OCI-LY1 (cell line): ENCODE results near the gene RAB24.

ENCODE experiments used
- H2AFZ ChIP-seq: fragments of 200-600 bp; sonication (generic), shearing (Covaris generic); 2 replicates; pipeline ENCODE4 v1.6.0; 2014; ENCODE audit warnings: antibody characterized with exemption, mild to moderate bottlenecking, low read length
- H3F3A ChIP-seq: fragments of 200-600 bp; sonication (generic), shearing (Covaris generic); 2 replicates; pipeline ENCODE4 v1.6.0; 2014; ENCODE audit warnings: mild to moderate bottlenecking, antibody characterized with exemption, low read length, moderate library complexity; ENCODE audit not compliant: insufficient read depth
- H3K27ac ChIP-seq: fragments of 200-600 bp; sonication (generic); 2 replicates; pipeline ENCODE4 v1.5.1; 2014; ENCODE audit warnings: low read length, mixed run types, mild to moderate bottlenecking, low read depth; ENCODE audit not compliant: poor library complexity, severe bottlenecking
- H3K27me3 ChIP-seq: fragments of 200-600 bp; sonication (generic); 2 replicates; pipeline ENCODE4 v1.6.0; 2014; ENCODE audit warnings: antibody characterized with exemption, mild to moderate bottlenecking, low read length, moderate library complexity; ENCODE audit not compliant: insufficient read depth
- H3K36me3 ChIP-seq: fragments of 200-600 bp; sonication (generic); 2 replicates; pipeline ENCODE4 v1.6.1; 2014; ENCODE audit warnings: mild to moderate bottlenecking, antibody characterized with exemption, low read length, moderate library complexity, mixed read lengths; ENCODE audit not compliant: insufficient read depth
- H3K4me1 ChIP-seq: fragments of 200-600 bp; sonication (generic); 2 replicates; pipeline ENCODE4 v1.5.1; 2014; ENCODE audit warnings: mild to moderate bottlenecking, low read length, moderate library complexity; ENCODE audit not compliant: insufficient read depth, severe bottlenecking
- H3K4me2 ChIP-seq: fragments of 200-600 bp; sonication (generic), shearing (Covaris generic); 2 replicates; pipeline ENCODE4 v1.6.1; 2014; ENCODE audit warnings: low read length
- H3K4me3 ChIP-seq: fragments of 200-600 bp; sonication (generic); 2 replicates; pipeline ENCODE4 v1.5.1; 2014; ENCODE audit warnings: low read length, low read depth, mild to moderate bottlenecking, mixed read lengths; ENCODE audit not compliant: poor library complexity, severe bottlenecking
- H3K79me2 ChIP-seq: fragments of 200-600 bp; shearing (Covaris generic); 2 replicates; pipeline ENCODE4 v1.6.1; 2016; ENCODE audit warnings: mixed run types, low read length, mixed read lengths; ENCODE audit not compliant: insufficient read depth
- H3K9ac ChIP-seq: fragments of 200-600 bp; sonication (generic), shearing (Covaris generic); 2 replicates; pipeline ENCODE4 v1.6.1; 2014; ENCODE audit warnings: mild to moderate bottlenecking, low read length, mixed read lengths
- H3K9me2 ChIP-seq: fragments of 200-600 bp; sonication (generic), shearing (Covaris generic); 2 replicates; pipeline ENCODE4 v1.6.1; 2014; ENCODE audit warnings: low read depth, mild to moderate bottlenecking, low read length, mixed read lengths
- H3K9me3 ChIP-seq: fragments of 200-600 bp; shearing (Covaris generic); 2 replicates; pipeline ENCODE4 v1.6.1; 2014; ENCODE audit warnings: low read length, mixed read lengths
- H4K20me1 ChIP-seq: fragments of 200-600 bp; sonication (generic), shearing (Covaris generic); 2 replicates; pipeline ENCODE4 v1.6.0; 2016; ENCODE audit warnings: mild to moderate bottlenecking, low read length; ENCODE audit not compliant: insufficient read depth
- EZH2 ChIP-seq: fragments of 200-600 bp; sonication (generic), shearing (Covaris generic); IDR thresholded peaks from 2 replicates; pipeline ENCODE4 v1.8.0; 2017; ENCODE audit warnings: borderline replicate concordance, mixed run types, mild to moderate bottlenecking, antibody characterized with exemption, low read length, moderate library complexity, mixed read lengths
- TF ChIP-seq, protein P1 (sequence below): fragments of 200-600 bp; sonication (generic), shearing (Covaris generic); IDR thresholded peaks from 2 replicates; pipeline ENCODE4 v1.5.1; 2017; ENCODE audit warnings: mild to moderate bottlenecking, antibody characterized with exemption, low read length, moderate library complexity, mixed read lengths

The RAB24 gene

GRCh38 chr5:177303121-177303924, at the start of gene RAB24, which contains the start of gene PRELID1:
TSS of gene RAB24 (minus strand) at chr5:177303719. CDS start at chr5:177303288, 431 bp downstream.
TSS of gene PRELID1 (plus strand) at chr5:177303799. CDS start at chr5:177303986, 187 bp downstream.
- Histone ChIP-seq H2AFZ (no peak within 1 kb of the TSS), H4K20me1 (no peaks in the 10 kb centered on the region), H3K4me1 (peaks cover 49% of the 10 kb centered on the region), H3K4me2 (peak within 1 kb of the TSS; percentile 80), H3K27me3 (no peaks in the 10 kb centered on the region), H3K36me3 (peaks cover 53% of the 10 kb centered on the region), H3K9me2 (no peaks in the 10 kb centered on the region), H3K9me3 (no peaks in the 10 kb centered on the region), H3K4me3 (peak within 1 kb of the TSS; percentile 99), H3K27ac (peak within 1 kb of the TSS; percentile 69), H3F3A (no peaks in the 10 kb centered on the region; the same call in 1 of the 2 replicates), H3K79me2 (peaks cover 13% of the 10 kb centered on the region), H3K9ac (peak within 1 kb of the TSS; percentile 95)
- no peak for TF ChIP-seq EZH2
- TF ChIP-seq, protein P1, sequence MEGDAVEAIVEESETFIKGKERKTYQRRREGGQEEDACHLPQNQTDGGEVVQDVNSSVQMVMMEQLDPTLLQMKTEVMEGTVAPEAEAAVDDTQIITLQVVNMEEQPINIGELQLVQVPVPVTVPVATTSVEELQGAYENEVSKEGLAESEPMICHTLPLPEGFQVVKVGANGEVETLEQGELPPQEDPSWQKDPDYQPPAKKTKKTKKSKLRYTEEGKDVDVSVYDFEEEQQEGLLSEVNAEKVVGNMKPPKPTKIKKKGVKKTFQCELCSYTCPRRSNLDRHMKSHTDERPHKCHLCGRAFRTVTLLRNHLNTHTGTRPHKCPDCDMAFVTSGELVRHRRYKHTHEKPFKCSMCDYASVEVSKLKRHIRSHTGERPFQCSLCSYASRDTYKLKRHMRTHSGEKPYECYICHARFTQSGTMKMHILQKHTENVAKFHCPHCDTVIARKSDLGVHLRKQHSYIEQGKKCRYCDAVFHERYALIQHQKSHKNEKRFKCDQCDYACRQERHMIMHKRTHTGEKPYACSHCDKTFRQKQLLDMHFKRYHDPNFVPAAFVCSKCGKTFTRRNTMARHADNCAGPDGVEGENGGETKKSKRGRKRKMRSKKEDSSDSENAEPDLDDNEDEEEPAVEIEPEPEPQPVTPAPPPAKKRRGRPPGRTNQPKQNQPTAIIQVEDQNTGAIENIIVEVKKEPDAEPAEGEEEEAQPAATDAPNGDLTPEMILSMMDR: peak; percentile 42; the same call in 1 of the 2 replicates

DNA sequence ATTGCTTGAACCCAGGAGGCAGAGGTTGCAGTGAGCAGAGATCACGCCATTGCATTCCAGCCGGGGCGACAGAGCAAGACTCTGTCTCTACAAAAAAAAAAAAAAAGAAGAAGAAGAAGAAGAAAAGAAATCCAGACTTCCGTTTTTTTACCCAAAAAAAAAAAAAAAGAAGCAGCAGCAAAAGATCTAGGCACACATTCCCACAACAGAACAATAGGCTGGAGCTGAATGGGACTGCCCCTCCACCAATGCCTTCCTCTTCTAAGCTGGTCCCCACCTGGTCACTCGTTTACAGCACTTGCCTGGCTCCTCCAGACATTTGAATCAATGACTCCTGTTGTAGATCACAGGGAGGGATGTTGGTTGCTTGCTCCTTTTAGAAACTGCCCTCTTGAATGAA, 49.6 kb upstream of the RAB24 start:
- no peak overlapping the region for H3K4me3 ChIP-seq
- no peak overlapping the region for H2AFZ ChIP-seq
- peaks cover 55% of the 10 kb centered on the region for H3K4me1 ChIP-seq
- no peaks in the 10 kb centered on the region for H3K27me3 ChIP-seq
- peaks cover 13% of the 10 kb centered on the region; the same call in 1 of the 2 replicates for H3K36me3 ChIP-seq
- H3K79me2 ChIP-seq: peaks cover 30% of the 10 kb centered on the region
- H3K27ac ChIP-seq: no peak overlapping the region
- no peak overlapping the region for H3K4me2 ChIP-seq
- TF ChIP-seq EZH2: no peak
- TF ChIP-seq, protein P1: no peak
- H3K9me2 ChIP-seq: no peaks in the 10 kb centered on the region
- no peaks in the 10 kb centered on the region for H3K9me3 ChIP-seq
- H3K9ac ChIP-seq: no peak overlapping the region
- no peaks in the 10 kb centered on the region for H3F3A ChIP-seq
- no peaks in the 10 kb centered on the region for H4K20me1 ChIP-seq

DNA sequence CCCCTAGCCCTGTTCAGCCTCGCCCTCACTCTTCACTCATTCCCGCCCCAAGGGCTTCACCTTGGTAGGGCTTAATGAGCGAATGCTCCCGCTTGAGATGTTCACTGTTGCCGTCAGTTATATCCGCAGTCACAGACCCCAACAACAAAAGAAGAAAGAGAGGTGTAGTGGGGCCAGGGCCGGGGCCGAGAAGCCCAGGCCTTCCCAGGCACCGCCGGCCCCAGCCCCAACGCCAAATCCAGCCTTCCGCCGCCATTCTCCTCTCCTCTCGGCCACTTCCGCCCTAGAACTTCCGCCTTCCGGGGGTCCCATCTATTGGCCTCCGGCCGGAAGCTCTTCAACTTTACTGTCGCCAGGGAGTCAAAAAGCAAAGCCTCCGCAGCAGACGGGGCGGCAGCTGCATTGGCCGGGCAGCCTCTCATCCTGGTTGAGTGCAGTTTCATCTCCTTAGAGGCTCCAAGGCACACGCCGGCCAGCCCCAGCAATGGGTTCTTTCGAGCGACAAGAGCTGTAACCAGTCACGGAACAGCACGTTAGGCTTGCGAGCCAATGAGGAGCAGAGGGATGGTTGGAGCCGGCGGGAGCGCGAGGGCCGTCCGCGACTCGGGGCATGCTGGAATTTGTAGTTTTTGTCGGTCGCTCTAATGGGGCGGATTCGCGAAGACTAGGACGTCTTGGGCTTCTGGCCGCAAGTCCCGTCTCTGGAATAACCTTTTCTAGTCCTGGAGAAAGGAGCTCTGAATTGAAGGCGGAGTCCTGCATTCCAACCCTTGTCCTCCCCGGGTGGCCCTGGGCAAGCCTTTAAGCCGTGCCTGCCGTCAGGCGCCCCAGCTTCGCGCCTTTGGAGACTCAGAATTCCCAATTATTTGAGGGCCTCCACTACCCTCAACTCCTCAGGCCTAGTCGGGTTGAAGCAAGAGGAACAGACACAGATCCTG, 48.1 kb upstream of the RAB24 start, which contains the start of gene LMAN2:
LMAN2 (minus strand) TSS at position 277 of the 938 bp plus-strand sequence; CDS start at position 256, 21 bp downstream.
- Histone ChIP-seq H3K9me2 (no peaks in the 10 kb centered on the region), H3K36me3 (peaks cover 23% of the 10 kb centered on the region; the same call in 1 of the 2 replicates), H3K4me2 (peak within 1 kb of the TSS; percentile 77), H3K9me3 (no peaks in the 10 kb centered on the region), H3K4me3 (peak within 1 kb of the TSS; percentile 98), H3K9ac (peak within 1 kb of the TSS; percentile 97), H3K4me1 (peaks cover 53% of the 10 kb centered on the region), H3K79me2 (peaks cover 44% of the 10 kb centered on the region), H3K27ac (peak within 1 kb of the TSS; percentile 95), H3K27me3 (no peaks in the 10 kb centered on the region), H3F3A (no peaks in the 10 kb centered on the region), H4K20me1 (no peaks in the 10 kb centered on the region), H2AFZ (0 out of 2 replicates have a peak within 1 kb of the TSS, but pooled peaks have one; percentile 36)
- TF ChIP-seq, protein P1: no peak
- TF ChIP-seq EZH2: no peak
